GM19468 (cell line): ENCODE measurements around the gene FBXL15.
"Not testable (repeated sequence)": the region's sequence is repeated elsewhere in the genome, so short reads cannot be mapped to it uniquely, and the experiment has no call there.

Experiments used
- ATAC-seq: cut with Tn5 transposase; IDR thresholded peaks from one replicate; pipeline ENCODE4 v1.9.1; 2021; ENCODE audit warnings: mild to moderate bottlenecking, moderate library complexity, moderate number of reproducible peaks; ENCODE audit not compliant: unreplicated experiment; ENCODE audit errors: extremely low read depth

The FBXL15 gene

DNA sequence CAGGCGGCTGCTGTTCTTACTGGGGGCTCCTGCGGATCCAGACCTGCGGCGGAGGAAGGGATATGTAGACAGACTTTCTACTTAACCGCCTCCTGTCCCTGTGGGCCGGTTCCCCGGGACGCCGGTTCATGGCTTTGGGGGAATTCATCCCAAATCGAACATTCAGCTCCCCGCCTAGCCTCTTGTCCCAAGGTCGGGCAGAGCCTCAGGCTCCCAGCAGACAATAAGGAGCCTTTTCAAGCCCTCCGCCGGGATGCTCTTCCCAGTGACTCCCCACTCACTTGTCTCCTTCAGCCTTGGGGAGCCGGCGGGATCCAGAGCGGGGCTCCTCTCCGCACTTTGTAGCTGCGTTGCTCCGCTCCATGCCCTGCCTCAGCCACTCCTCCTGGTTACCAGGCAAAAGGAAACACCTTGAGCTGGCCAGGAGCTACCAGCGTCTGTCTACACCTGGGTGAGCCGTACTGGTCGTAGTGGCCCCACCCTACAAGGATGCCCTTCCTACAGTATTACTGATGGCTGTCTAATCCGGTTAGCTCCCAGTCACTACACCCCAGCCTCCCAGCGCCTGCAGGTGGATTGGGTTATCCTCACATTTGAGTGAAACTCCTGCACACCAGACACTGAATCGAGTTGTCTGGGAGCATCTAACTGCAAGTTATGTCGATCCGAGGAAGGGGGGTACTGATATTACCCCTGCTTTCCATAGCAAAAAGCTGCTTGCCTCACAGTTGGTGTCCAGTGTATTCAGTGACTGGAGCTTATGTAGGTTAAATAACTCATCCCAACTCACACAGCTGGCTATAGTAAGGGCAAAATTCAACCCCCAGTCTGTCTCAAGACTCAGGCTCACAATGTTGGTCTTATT lies 30.7 kb downstream of the FBXL15 start, which contains the start of gene C10orf95:
C10orf95 (minus strand) TSS at position 439 of the 865 bp plus-strand sequence. CDS start 450 bp downstream, outside the sequence.
- no peak for ATAC-seq

DNA sequence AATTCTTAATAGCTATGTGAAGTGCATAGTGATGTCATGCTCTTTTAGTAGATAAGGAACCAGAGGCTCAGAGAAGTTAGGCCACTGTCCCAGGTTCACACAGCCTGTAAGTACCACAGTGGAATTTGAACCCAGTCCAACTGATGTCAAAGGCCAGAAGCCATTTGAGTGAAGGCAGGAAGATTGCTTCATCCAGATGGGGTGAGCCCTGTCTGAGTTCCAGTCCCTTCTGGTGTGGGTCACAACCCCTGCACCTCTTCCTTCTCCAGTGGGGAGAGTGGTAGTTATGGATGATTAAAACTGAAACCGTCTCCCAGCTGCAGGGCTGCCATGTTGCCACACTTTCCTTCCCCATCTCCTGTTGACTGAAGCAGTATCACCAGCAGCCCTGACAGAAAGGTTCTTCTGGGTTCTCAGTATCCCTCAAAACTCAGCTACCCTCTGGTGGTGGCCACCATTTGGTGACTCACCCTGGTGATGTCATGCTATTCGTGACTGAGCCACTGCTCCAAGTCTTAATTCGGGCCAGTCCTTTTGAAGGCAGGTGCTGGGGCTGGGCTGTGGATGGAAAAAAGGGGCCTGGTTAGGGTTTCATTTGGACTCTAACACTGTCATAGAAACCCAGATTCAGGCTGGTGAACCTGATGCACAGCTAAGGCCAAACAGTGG lies 32.2 kb downstream of the FBXL15 start:
- ATAC-seq, result no peak

DNA sequence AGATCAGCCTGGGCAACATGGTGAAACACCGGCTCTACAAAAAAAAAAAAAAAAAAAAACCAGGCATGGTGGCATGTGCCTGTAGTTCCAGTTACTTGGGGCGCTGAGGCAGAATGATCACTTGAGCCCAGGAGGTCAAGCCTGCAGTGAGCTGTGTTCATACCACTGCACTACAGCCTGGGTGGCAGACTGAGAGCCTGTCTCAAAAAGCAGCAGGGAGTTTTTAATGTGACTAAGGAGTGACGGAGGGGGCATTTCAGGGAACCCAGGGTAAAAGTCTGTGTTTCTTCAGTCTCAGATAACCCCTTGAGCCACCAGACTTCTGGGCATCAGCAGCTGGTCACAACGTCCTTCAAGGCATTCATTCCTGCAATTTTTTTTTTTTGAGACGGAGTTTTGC lies 32.9 kb downstream of the FBXL15 start:
- no peak for ATAC-seq

DNA sequence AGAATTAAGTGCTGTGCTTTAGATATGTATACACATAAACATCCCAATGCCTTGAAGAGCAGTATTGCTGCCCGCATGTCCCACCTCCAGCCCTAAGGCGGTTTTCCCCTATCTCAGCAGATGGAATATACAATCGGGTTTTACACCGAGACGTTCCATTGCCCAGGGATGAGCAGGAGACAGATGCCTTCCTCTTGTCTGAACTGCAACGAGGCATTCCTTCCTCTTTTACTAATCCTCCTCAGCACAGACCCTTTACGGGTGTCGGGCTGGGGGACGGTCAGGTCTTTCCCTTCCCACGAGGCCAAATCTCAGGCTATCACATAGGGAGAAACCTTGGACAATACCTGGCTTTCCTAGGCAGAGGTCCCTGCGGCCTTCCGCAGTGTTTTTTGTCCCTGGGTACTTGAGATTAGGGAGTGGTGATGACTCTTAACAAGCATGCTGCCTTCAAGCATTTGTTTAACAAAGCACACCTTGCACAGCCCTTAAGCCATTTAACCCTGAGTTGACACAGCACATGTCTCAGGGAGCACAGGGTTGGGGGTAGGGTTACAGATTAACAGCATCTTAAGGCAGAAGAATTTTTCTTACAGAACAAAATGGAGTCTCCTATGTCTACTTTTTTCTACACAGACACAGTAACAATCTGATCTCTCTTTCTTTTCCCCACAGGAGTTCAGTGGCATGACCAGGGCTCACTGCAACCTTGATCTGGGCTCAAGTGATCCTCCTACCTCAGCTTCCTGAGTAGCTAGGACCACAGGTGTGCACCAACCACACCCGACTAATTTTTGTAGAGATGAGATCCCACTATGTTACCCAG lies 34.2 kb downstream of the FBXL15 start:
- ATAC-seq, result not testable (repeated sequence)

DNA sequence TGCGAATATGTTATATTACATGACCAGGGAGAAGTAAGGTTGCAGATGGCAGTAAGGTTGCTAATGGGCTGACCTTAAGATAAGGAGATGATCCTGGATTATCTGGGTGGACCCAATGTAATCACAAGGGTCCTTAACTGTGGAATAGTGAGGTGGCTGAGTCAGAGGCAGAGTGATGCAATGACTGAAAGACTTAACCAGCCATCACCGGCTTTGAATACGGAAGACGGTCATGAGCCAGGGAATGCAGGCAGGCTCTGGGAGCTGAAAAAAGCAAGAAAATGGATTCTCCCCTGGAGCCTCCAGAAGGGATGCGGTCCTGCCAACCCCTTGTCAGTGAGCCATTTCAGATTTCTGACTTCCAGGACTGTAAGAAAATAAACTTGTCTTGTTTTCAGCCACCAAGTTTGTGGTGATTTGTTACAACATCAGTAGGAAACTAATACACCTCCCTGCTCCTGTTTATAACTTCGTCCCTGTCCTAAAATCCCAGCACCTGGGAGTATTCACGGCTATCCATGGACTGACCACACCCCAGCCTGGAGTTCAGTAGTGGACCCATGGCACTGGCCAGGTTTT lies 35.3 kb downstream of the FBXL15 start:
- no peak for ATAC-seq

DNA sequence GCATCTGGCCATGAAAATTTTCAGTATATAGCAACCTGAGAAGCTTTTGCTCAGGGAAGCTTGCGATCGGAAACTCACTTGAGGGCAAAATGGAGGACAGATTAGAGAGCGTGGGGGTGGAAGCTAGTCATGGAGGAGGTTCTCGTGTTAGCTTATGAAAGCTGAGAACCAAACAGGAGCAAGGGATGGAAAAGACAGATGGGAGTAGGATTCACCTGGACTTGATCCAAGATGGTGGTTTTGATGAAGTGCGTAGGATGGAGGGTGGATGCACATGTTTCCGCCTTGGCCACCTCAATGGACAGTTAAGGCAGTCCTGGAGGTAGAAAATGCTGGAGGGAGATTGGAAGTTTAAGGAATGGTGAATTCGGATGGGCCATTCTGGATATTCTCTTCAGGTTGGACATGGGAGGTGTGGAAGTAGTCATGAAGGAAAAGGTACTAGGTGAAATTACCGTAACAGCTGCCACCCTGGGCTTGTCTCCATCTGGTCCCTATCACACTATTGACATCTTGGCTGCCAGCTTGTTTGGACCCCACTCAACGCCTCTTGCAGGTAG lies 37.0 kb downstream of the FBXL15 start:
- no peak for ATAC-seq

DNA sequence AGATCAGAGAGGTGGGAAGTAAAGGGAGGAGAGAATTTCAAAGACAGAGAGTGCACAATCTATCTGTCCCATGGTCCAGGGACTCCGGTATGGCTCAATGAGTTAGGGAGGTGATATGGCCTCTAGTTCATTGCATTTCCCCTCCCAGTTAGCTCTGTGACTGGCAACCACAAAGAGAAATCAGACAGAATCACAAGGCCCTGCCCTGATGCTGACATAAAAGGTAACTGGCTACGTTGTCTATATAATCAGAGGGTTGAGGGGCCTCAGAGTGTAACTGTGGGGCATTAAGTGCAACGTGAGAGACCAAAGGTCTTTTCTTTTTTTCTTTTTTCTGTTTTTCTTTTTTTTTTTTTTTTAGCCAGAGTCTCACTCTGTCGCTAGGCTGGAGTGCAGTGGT lies 38.0 kb downstream of the FBXL15 start:
- no peak for ATAC-seq

DNA sequence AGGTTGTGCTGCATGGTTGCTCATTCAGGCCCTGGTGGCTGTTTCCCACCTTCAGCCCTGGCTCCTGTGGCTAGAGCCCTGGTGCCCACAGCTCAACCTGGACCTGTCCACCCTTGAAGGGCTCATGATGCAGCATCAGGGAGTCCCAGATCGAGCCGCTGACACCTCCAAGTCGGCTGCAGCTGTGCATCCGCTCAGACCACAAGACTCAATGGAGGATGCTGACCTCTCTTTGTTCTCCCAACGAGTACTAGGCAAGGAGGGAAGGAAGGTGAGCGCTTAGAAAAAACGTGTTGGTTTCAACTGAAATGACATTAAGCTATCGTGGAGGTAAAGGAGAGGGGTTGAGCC lies 40.2 kb downstream of the FBXL15 start:
- no peak for ATAC-seq

DNA sequence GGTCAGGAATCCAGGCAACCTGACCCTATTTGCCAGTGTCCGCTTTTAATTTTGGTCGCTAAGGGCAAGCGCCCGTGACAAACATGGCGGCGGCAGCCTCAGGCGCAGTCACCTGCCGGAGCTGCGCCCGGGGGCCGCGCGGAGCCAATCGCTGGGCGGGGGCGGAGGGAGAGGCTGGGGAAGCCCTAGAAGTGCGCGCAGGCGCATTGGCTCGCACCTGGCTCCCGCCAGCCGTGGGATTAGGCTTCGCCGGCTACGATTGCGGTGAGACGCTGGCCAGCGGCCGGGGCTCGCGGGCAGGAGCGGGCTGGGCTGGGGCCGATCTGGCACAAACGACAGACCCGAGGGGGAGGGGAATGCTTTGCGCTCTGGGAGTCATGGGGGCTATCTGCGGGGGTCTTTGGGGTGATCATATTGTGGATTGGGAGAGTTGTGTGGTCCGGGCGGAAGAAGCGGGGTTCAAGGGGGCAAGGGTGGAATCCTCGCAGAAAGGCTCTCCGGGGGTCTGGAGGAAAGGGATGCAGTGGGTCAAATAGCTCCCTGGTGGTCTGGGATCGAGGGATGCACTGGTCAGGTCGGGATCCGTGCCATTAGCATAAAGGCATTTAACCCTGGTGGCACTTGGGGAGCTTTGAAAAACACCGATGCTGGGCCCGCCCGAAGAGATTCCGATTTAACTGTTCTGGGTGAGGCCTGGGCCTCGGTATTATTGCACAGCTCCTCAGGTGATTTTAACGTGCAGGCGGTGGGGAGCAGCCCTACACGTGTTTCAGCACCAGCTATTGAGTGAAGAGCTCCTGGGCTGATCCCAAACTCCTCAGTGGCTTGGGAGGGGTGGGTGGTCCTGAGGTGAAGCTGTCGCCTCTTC lies 40.8 kb downstream of the FBXL15 start:
- ATAC-seq, result peak; percentile 77

DNA sequence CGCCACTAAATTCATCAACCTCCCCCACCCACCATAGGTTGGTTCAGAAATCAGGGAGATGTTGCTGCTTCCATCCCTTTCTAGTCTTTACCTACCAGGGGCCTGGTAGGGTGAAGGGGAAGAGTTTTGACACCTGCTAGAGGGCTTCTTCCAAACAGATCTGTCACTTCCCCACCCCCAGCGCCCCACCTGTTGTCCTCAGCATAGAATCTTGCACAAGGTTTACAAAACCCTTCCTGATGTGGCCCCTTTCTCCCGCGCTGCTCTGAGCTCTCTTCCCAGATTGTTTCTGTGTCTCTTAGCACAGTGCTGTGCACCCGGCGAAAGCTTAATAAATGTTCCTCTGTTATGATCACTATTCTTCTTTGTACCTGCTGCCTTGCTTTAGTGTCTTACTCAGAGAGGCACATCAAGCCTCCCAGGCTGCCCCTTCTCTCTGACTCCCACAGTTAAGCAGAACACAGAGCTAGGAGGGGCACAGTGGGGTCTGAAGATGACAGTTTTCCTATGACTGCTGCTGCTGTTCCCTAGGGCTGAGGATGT lies 41.9 kb downstream of the FBXL15 start:
- no peak for ATAC-seq

DNA sequence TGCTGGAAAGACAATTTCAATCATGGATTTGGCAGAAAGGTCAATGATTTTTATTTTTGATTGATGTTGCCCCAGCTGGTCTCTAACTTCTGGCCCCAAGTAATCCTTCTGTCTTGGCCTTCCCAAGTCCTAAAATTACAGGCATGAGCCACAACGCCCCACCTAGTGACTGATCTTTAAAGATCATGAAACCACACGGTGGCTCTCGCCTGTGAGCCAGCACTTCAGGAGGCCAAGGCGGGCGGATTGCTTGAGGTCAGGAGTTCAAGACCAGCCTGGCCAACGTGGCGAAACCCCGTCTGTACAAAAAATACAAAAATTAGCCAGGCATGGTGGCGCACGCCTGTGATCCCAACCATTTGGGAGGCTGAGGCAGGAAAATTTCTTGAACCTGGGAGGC lies 43.3 kb downstream of the FBXL15 start:
- ATAC-seq, result no peak

DNA sequence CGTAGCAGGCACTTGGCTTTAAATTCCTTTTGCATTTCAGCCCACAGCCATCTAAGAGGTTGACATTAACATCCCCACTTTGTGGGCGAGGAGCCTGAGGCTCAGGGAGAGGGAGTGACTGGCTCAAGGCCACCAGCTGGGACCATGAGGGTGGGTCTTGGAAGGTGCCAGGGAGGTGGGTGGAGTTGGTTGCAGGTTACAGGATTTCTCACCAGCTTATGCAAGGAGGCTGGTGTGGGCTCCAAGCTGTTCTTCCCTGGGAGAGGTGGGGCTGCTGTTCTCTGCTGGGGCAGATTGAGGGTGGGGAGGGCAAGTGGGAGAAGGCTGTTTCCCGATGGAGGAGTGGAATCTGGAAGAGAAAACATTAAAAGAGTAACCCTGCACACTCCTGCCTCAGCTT lies 44.8 kb downstream of the FBXL15 start:
- ATAC-seq, result no peak

DNA sequence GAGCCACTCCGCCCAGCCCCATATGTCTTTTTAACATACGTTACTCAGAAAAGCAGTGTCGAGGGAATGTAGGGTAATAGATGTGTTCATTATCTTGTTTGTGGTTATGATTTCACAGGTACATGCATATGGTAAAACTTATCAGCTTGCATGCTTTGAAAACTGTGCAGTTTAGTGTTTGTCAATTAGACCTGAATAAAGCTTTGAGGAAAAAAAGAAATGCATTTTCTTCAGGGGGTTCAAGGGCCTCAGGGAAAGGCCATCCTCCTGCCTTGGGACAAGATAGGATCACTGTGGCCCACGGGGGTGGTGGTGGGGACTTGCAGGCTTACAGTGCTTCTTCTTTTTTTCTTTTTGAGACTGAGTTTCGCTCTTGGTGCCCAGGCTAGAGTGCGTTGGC lies 46.7 kb downstream of the FBXL15 start:
- no peak for ATAC-seq

DNA sequence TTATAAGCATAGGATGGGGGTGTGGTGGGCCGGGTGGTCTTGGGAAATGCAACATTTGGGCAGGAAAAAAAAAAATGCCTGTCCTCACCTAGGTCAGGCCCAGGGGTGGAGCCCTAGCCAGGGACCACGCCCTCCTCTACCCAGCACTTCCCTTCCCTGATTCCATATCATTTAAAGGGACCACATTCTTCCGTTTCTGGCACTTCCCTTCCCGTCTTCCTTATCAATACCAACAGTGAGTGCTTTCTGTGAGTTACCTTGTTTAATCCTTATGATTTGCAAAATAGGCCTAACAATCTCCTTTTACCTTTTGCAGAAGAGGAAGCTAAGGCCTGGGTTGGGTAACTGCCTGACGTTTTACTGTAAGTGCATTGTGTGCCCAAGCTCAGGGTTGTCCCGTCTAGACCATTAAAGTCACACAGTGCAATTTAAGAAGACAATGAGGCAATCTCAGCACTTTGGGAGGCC lies 47.4 kb downstream of the FBXL15 start:
- ATAC-seq, result no peak

DNA sequence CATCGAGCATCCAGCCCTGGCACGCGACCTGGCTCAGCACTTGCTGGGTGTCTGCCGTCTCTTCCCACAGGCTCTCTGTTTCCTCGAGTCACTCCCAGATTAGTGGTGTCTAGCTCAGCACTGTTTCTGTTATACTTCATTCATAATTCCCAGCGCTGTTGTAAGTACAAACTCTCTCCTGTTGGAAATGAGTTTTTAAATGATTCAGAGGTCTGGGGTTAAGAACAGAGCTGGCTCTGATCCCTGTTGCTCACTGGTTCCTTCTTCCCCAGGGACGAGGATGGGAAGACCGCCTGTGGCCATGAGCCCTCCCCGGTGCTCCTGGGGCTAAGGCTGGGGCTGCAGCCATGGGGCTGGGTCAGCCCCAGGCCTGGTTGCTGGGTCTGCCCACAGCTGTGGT lies 48.0 kb downstream of the FBXL15 start:
- ATAC-seq, result no peak

DNA sequence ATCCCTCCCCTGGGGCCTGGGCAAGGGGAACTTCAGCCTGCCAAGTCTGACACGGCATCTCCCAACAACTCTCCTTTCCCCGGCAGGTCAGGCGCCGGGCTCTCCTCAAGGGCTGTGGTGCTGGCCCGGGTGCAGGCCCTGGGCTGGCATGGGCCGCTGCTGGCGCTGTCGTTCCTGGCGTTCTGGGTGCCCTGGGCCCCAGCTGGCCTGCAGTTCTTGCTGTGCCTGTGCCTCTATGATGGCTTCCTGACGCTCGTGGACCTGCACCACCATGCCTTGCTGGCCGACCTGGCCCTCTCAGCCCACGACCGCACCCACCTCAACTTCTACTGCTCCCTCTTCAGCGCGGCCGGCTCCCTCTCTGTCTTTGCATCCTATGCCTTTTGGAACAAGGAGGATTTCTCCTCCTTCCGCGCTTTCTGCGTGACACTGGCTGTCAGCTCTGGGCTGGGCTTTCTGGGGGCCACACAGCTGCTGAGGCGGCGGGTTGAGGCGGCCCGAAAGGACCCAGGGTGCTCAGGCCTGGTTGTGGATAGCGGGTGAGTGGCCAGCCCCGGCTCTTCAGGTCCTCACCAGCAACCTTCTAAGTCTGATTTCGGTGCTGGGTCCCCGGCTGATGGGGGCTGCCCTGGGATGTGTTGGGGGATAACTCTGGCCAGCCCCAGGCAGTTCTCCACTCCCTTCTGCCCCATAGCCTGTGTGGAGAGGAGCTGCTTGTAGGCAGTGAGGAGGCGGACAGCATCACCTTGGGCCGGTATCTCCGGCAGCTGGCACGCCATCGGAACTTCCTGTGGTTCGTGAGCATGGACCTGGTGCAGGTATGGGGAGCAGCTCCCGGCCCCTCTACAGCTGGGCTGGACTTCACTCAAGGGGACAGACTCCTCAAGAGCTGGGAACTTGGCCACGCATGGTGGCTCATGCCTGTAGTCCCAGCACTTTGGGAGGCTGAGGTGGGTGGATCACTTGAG lies 50.2 kb downstream of the FBXL15 start:
- ATAC-seq, result no peak
